ENCODE results near the gene YIPF1.

DNA sequence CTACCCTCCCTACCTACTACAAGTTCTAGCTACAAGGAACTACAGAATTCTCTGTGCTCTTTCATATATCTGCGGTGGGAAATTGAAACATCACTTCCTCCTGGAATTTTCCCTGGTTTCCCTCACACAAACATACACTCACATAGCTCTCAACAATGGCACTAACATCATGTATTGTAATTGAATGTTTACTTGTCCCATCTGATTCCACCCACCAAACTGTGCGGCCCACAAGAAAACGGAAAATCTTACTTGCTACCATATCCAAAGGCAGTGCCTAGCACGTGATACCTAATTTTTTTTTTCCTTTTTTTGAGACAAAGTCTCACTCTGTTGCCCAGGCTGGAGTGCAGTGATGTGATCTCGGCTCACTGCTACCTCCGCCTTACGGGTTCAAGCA, 85.4 kb downstream of the YIPF1 start:
- TF ChIP-seq, protein P1, sequence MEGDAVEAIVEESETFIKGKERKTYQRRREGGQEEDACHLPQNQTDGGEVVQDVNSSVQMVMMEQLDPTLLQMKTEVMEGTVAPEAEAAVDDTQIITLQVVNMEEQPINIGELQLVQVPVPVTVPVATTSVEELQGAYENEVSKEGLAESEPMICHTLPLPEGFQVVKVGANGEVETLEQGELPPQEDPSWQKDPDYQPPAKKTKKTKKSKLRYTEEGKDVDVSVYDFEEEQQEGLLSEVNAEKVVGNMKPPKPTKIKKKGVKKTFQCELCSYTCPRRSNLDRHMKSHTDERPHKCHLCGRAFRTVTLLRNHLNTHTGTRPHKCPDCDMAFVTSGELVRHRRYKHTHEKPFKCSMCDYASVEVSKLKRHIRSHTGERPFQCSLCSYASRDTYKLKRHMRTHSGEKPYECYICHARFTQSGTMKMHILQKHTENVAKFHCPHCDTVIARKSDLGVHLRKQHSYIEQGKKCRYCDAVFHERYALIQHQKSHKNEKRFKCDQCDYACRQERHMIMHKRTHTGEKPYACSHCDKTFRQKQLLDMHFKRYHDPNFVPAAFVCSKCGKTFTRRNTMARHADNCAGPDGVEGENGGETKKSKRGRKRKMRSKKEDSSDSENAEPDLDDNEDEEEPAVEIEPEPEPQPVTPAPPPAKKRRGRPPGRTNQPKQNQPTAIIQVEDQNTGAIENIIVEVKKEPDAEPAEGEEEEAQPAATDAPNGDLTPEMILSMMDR (IDR thresholded peaks at IDR 0.05; ENCODE audit: insufficient read depth, low read depth, low read length): no peak
- TF ChIP-seq EZH2 (IDR thresholded peaks at IDR 0.05; ENCODE audit: insufficient read depth, low read length): no peak
